ENCODE measurements around the gene PIMREG. TPM values are rescaled to one million over a fixed set of nuclear protein-coding genes. Genes with fewer than 3 reads are reported as not detected.
"Not testable (repeated sequence)": the region's sequence is repeated elsewhere in the genome, so short reads cannot be mapped to it uniquely, and the experiment has no call there.

PIMREG gene
- total RNA-seq, 1 experiment from 2014 or later = 91.4 TPM

- DNase-seq (ENCODE audit: low read depth) = no peak
These were observed 33.7 kb downstream of the PIMREG start for GRCh38 chr17:6477831-6478383.

GRCh38 chr17:6478486-6478885 lies 34.2 kb downstream of the PIMREG start:
- no peak for DNase-seq (ENCODE audit: low read depth)

GRCh38 chr17:6479622-6480302 lies 35.5 kb downstream of the PIMREG start:
- DNase-seq (ENCODE audit: low read depth) = no peak

DNA sequence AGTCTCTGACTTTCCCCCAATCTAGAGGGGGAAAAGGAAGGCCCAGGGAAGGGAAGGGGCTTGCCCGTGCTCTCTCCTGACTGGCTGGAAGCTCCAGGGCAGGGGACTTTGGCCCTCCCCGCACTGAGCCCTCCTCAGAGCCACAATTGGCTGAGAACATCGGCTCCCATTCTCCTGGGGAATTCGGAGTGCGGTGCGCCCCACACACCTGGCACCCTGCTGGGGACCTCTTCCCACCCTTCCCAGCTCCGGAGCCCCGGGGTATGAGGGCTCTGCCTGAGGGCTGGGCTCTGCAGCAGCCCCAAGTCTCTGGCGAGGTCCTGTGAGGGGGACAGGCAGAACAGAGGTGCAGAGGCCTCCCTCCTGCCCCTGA lies 36.0 kb downstream of the PIMREG start:
- no peak for DNase-seq (ENCODE audit: low read depth)

DNA sequence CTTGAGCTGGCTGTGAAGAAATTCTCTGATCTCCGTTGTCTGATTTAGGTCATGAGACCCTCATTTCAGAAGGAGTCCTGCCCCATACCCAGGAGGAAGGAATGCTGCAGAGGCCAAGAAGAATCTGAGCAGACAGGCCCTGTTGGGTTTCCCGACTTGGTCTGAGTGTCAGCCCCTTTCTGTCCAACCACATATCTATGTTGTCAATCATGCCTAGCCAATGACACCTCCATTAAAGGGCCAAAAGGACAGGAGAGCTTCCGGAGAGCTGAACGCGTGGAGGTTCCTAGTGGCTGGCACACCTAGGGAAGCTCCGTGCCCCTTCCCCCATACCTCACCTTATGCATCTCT lies 37.8 kb downstream of the PIMREG start:
- DNase-seq (ENCODE audit: low read depth) = no peak

DNA sequence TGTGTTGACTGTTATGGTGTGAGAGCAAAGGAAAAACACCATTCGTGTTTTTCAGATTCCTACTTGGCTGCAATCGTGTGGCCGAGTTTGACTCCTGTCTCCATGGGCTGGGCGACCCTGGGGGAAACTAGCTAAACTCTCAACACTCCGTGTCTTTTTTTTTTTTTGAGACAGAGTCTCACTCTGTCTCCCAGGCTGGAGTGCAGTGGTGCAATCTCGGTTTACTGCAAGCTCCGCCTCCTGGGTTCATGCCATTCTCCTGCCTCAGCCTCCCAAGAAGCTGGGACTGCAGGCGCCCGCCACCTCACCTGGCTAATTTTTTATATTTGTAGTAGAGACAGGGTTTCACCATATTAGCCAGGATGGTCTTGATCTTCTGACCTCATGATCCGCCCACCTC lies 38.5 kb downstream of the PIMREG start:
- not testable (repeated sequence) for DNase-seq (ENCODE audit: low read depth)

- no peak for DNase-seq (ENCODE audit: low read depth)
These were observed 39.3 kb downstream of the PIMREG start for GRCh38 chr17:6483507-6483906.

DNA sequence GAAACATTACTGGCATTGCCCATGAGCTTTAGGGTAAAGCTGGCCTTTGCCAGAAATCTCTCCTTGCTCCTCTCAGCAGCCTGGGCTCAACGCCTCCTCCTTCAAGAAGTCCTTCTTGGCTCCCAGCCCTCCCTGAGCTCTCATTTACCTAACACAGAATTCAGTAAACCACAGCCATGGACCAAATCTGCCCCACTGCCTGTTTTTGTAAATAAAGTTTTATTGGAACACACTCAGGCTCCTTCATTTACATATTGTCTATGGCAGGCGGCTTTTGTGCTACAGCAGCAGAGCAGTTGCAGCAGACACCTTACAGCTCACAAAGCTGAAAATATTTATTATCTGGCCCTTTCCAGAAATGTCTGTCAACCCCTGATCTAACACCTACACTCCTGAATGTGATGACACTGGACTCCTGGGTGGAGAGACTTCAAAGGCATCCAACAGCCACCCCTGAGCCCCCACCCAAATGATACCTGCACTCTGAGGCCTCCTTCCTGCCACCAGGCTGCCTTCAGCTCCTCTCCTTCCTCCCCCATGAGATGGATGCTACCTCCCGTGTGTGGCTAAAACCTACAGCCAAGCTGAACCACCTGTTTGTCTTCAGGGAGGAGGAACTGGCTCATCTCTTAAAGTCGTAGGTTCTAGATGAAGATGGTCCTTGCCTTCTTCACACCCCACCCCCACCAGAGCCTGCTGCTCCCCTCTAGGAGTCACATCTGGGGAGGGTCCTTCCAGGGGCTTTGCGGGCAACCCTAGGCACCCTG lies 41.6 kb downstream of the PIMREG start:
- DNase-seq (ENCODE audit: low read depth) = no peak

DNA sequence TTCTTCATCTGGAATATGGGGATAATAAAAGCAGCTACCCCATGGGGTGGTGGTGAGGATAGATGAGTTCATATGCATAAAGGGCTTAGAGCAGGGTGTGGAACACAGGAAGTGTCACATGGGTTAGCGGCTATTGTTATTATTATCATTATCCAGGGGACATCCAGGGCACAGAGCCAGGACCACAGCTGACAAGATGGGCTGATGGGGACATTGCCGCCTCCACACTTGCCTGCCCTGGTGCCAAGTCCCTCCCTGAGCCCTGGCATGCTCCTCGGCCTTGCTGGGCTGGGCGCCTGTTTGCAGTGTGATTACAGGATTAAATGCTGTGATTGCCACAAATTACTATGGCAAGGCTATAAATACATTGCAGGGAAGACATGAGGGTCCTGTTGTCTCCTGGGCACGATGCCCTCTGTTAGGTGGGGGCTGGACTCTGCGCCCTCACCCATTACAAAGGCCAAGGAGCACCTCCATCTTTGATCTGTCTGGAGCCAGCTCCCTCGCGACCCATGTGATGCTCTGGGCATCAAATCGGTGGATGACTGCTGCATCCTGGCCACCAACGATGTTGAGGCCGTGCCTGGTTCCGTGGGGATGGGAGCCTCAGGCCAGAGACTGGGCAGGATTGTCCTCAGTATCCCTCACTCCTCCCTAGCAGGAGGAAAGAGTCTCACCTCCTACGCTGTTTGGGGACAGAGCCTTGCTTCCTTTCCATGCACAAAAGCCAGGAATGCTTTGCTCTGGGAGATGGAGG lies 43.2 kb downstream of the PIMREG start:
- no peak for DNase-seq (ENCODE audit: low read depth)

DNA sequence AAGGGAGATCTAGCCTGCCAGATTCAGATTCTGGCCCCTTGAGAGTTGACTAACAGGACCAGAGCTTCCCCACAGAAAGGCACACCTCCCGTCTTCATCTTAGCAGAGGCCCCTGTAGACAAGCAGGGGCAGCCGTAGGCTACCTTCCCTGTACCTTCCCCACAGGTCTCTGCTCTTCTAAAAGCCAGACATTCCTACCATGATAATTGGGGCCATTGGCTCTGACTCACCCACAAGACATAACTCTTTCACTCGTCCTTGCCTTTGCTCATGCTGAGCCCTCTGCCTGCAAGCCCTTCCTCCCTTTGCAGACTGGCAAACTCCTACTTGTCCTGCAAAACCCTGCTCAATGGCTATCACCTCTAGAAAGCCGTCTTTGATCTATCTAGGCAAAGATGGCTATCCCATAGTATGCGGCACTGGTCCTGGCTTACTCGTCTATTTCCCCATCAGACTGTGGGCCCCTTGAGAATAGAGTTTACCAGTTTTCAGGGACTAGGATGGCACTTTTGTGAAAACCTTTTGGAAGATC lies 43.8 kb downstream of the PIMREG start:
- no peak for DNase-seq (ENCODE audit: low read depth)

- no peak for DNase-seq (ENCODE audit: low read depth)
These were observed 44.8 kb downstream of the PIMREG start for GRCh38 chr17:6489016-6489550.

- DNase-seq (ENCODE audit: low read depth) = no peak
These were observed 46.9 kb downstream of the PIMREG start for GRCh38 chr17:6491071-6491700.

- no peak for DNase-seq (ENCODE audit: low read depth)
These were observed 48.8 kb downstream of the PIMREG start for GRCh38 chr17:6492892-6493674.

GRCh38 chr17:6494239-6494941 lies 50.1 kb downstream of the PIMREG start:
- no peak for DNase-seq (ENCODE audit: low read depth)

DNA sequence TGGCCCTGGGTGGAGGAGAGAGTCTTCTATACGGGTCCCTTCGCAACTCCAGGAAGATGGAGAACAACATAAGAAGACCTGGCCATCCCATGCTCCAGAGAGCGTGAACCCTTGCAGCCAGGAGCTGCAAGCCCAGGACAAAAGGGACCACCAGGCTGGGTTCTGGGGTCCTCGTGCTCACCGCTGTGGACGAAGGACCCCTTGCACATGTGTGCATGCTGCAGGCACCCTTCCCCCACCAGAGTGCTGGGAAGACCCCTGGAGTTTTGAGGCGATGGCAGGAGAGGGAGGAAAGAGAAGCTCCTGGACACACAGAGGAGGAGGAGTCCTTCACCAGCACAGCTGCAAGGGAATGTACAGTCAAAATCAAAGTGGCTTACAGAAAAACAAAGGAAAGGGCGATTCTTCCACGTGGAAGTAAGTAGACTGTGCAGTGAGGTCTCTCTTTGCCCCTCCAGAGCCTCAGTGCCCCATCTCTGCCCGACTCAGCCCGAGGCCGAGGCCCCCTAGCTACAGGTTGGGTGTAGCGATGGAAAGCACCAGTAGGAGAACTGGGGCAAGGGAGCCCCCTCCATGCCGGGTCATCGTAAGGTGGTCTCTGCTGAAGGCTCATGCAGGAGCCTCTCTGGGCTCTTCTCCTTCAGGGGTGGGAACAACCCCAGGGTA lies 51.3 kb downstream of the PIMREG start:
- DNase-seq (ENCODE audit: low read depth) = no peak

- no peak for DNase-seq (ENCODE audit: low read depth)
These were observed 51.8 kb downstream of the PIMREG start for GRCh38 chr17:6496116-6496481.

GRCh38 chr17:6496640-6497441 lies 52.6 kb downstream of the PIMREG start:
- no peak for DNase-seq (ENCODE audit: low read depth)

DNA sequence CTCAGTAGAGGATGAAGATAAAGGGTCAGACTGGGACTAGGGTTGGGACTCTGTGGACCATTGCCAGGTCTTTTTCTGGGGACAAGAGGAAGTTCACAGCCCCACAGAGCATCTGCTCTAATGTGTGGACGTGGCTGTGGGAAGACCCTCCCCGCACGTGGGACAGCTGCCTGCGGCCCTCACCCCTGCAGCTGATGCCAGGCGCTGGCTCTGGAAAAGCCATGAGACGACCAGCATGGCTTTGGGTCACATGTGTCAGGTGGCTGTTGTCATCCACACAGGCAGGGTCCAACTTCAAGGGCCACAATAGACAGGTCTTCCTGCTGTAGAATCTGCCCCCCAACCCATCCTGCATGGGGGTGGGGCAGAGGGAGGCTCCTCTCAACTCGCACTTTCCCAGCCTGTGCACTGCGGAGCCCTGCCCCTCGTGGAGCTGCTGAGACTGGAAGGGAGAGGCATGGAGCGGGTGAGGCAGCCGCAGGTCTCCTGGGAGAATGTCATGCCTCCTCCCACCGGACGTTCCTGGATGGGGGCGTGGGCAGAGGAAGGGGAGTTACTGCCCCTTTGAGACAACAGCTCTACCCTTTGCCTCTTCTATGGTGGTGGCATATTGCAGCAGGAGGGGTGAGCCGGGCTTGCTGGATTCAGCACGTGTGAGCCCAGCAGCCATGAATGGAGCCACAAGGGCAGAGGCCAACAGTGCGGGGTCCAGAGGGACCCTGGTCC lies 53.4 kb downstream of the PIMREG start:
- no peak for DNase-seq (ENCODE audit: low read depth)

Data from LHCN-M2 (cell line).